Mucosa of stomach (tissue), 1 donor: ENCODE results near the gene RGS7.
"Not testable (repeated sequence)": the region's sequence is repeated elsewhere in the genome, so short reads cannot be mapped to it uniquely, and the experiment has no call there.

Source experiments
- H3K27me3 ChIP-seq: one replicate; pipeline ENCODE4 v1.7.0; 2013; ENCODE audit warnings: mild to moderate bottlenecking, low read length; ENCODE audit not compliant: control insufficient read depth, insufficient read depth
- H3K36me3 ChIP-seq: one replicate; pipeline ENCODE4 v1.7.0; 2013; ENCODE audit warnings: low read length; ENCODE audit not compliant: control insufficient read depth, insufficient read depth
- H3K4me1 ChIP-seq: one replicate; pipeline ENCODE4 v1.7.0; 2013; ENCODE audit warnings: mild to moderate bottlenecking, low read length; ENCODE audit not compliant: control insufficient read depth, insufficient read depth
- H3K4me3 ChIP-seq: one replicate; pipeline ENCODE4 v1.7.0; 2013; ENCODE audit warnings: low read length
- H3K9ac ChIP-seq: one replicate; pipeline ENCODE4 v1.7.0; 2013; ENCODE audit warnings: mild to moderate bottlenecking, low read length, moderate library complexity
- H3K9me3 ChIP-seq: one replicate; pipeline ENCODE4 v1.7.0; 2013; ENCODE audit warnings: mild to moderate bottlenecking, low read length, moderate library complexity; ENCODE audit not compliant: control insufficient read depth
- donor health status: Pancreatic carcinoma.

RGS7 gene

GRCh38 chr1:240985081-240985480, 371.9 kb downstream of the RGS7 start:
- no peaks in the 10 kb centered on the region for H3K27me3 ChIP-seq
- H3K4me3 ChIP-seq: no peak overlapping the region
- H3K4me1 ChIP-seq: no peaks in the 10 kb centered on the region
- no peaks in the 10 kb centered on the region for H3K36me3 ChIP-seq
- H3K9me3 ChIP-seq: no peaks in the 10 kb centered on the region
- H3K9ac ChIP-seq: no peak overlapping the region

GRCh38 chr1:240980342-240980741, 376.7 kb downstream of the RGS7 start:
- H3K9ac ChIP-seq: no peak overlapping the region
- H3K4me3 ChIP-seq: no peak overlapping the region
- no peaks in the 10 kb centered on the region for H3K4me1 ChIP-seq
- no peaks in the 10 kb centered on the region for H3K36me3 ChIP-seq
- no peaks in the 10 kb centered on the region for H3K9me3 ChIP-seq
- H3K27me3 ChIP-seq: no peaks in the 10 kb centered on the region

DNA sequence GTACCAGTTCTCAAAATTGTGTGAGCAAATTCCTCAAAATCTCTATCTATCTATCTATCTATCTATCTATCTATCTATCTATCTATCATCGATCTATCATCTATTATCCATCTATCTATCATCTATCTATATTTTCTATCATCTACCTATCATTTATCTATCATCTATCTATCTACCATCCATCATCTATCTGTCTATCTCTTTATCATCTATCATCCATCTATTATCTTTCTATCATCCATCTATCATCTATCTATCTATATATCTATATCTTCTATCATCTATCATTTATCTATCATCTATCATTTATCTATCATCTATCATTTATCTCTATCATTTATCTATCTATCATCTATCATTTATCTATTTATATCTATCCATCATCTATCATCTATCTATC, 380.3 kb downstream of the RGS7 start:
- H3K27me3 ChIP-seq: no peaks in the 10 kb centered on the region
- no peaks in the 10 kb centered on the region for H3K36me3 ChIP-seq
- H3K4me1 ChIP-seq: no peaks in the 10 kb centered on the region
- no peaks in the 10 kb centered on the region for H3K9me3 ChIP-seq
- H3K4me3 ChIP-seq: no peak overlapping the region
- H3K9ac ChIP-seq: no peak overlapping the region

DNA sequence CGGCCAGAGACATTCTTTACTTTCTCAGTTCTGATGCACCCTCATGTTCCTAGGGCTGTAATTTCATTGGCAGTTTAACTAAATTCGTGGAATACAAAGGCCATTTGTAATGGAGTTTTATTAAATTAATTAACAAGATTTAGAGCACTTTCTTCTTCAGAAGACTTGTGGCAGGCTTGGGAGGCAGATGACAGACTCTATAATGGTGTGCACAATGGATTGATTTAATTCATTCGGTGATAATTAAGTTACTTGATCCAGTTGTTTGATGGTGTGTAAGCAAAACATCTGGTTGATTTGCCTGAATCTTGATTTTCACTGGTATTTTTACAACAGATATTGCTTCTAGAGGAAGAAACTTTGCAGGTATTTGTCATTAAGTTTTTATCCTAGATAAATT, 383.1 kb downstream of the RGS7 start:
- Histone ChIP-seq H3K27me3 (no peaks in the 10 kb centered on the region), H3K4me1 (no peaks in the 10 kb centered on the region), H3K9ac (no peak overlapping the region), H3K9me3 (no peaks in the 10 kb centered on the region), H3K36me3 (no peaks in the 10 kb centered on the region), H3K4me3 (no peak overlapping the region)

- not testable (repeated sequence) for H3K9ac ChIP-seq, H3K4me1 ChIP-seq, H3K27me3 ChIP-seq, H3K9me3 ChIP-seq, H3K4me3 ChIP-seq, H3K36me3 ChIP-seq
Observed at GRCh38 chr1:240972059-240972458, 384.9 kb downstream of the RGS7 start.

DNA sequence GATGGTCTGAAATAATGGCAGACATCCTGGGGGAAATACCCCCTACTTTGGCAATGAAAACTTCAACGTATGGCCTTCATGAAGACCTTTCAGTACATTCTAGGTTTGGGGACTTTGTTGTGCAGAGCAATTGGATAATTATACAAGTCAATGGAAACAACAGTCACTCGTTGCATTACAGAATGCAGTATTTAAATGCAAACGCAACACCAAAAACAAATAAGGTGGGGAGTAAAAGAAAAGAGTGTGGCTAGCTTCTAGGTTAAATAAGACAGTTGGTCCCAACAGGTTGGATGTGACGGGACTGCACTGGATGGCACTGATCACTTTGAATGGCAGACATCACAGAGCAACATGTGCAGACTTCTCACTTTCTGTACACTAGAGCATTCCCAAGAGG, 386.8 kb downstream of the RGS7 start:
- no peaks in the 10 kb centered on the region for H3K9me3 ChIP-seq
- H3K36me3 ChIP-seq: no peaks in the 10 kb centered on the region
- no peaks in the 10 kb centered on the region for H3K27me3 ChIP-seq
- no peaks in the 10 kb centered on the region for H3K4me1 ChIP-seq
- no peak overlapping the region for H3K4me3 ChIP-seq
- no peak overlapping the region for H3K9ac ChIP-seq

- H3K4me3 ChIP-seq: no peak overlapping the region
- H3K27me3 ChIP-seq: no peaks in the 10 kb centered on the region
- H3K36me3 ChIP-seq: no peaks in the 10 kb centered on the region
- no peaks in the 10 kb centered on the region for H3K4me1 ChIP-seq
- no peak overlapping the region for H3K9ac ChIP-seq
- H3K9me3 ChIP-seq: no peaks in the 10 kb centered on the region
Observed at GRCh38 chr1:240968864-240969263, 388.1 kb downstream of the RGS7 start.

DNA sequence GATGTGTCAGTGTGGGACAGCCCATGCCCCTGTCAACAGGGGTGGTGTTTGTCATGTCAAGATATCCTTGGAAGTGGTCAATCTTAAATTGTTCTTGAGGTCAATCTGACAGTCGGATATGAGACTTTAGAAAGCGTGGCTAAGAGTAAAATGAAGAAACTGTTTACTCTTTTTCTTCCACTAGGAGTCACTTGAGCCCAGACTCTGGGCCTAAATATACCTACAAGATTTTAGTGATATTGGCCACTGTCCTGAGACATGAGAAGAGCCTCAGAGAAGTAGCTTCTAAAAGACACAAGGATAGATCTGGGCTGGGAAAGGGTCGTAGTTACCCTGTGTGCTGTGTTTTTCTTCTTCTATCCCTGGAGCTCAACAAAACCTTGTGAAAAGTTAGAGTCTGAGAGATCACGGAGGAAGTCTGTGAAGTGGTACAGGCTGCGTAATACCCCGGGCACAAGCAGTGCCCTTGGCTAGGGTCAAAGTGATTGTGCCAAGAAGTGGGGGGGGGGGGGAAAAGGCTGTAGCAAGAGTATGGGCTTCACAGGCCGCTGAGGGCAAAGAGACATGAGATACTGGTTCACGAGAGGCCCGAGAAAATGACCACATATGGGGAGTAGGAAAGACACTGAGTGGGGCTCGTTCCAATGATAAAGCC, 389.8 kb downstream of the RGS7 start:
- no peak overlapping the region for H3K9ac ChIP-seq
- H3K27me3 ChIP-seq: no peaks in the 10 kb centered on the region
- no peaks in the 10 kb centered on the region for H3K36me3 ChIP-seq
- no peaks in the 10 kb centered on the region for H3K4me1 ChIP-seq
- H3K9me3 ChIP-seq: no peaks in the 10 kb centered on the region
- H3K4me3 ChIP-seq: no peak overlapping the region

DNA sequence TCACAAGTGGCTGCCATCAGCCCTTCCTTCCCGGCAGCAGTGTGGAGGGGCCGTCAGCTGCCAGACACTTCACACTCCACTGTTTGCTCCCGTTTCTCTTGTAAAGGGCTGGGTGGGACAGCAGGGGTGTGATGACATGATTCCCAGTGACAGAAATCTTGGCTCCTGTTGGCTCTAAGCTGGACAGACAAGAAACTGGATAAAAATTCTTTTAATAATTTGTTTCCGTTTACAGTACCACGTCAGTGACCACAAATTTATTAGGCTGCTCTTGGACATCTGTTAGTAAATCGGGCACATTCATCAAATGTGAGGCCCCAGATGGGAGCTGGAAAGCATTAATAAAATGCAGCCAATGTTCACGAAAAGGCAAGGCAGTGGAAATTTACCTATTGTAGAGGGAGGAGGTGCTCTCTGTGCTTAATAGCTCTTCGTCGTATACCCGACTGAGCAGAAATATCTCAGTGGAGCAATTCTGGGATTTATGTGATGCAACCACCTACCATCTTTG, 391.4 kb downstream of the RGS7 start:
- Histone ChIP-seq H3K9ac (no peak overlapping the region), H3K4me1 (no peaks in the 10 kb centered on the region), H3K27me3 (no peaks in the 10 kb centered on the region), H3K4me3 (no peak overlapping the region), H3K9me3 (no peaks in the 10 kb centered on the region), H3K36me3 (no peaks in the 10 kb centered on the region)

GRCh38 chr1:240962086-240962485, 394.9 kb downstream of the RGS7 start:
- H3K4me1 ChIP-seq: no peaks in the 10 kb centered on the region
- no peaks in the 10 kb centered on the region for H3K9me3 ChIP-seq
- no peaks in the 10 kb centered on the region for H3K36me3 ChIP-seq
- H3K9ac ChIP-seq: no peak overlapping the region
- no peak overlapping the region for H3K4me3 ChIP-seq
- H3K27me3 ChIP-seq: no peaks in the 10 kb centered on the region

DNA sequence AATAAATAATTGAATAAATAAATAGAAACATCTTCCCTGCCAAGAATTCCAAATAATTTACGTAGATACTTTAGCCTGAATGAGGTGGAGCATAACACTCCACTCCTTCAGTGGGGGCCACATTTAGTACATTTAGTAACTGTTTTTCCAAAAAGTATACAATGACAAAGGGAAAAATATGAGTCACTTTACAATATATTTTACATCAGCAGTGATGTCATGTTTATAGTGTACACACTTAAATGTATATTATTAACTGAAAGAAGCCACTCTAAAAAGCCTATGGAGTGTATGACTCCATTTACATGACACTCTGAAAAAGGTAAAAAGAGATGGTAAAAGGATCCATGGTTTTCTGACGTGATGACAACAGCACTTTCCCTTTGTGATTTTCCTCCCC, 400.6 kb downstream of the RGS7 start:
- Histone ChIP-seq H3K4me1 (no peaks in the 10 kb centered on the region), H3K9me3 (no peaks in the 10 kb centered on the region), H3K4me3 (no peak overlapping the region), H3K36me3 (no peaks in the 10 kb centered on the region), H3K27me3 (no peaks in the 10 kb centered on the region), H3K9ac (no peak overlapping the region)

DNA sequence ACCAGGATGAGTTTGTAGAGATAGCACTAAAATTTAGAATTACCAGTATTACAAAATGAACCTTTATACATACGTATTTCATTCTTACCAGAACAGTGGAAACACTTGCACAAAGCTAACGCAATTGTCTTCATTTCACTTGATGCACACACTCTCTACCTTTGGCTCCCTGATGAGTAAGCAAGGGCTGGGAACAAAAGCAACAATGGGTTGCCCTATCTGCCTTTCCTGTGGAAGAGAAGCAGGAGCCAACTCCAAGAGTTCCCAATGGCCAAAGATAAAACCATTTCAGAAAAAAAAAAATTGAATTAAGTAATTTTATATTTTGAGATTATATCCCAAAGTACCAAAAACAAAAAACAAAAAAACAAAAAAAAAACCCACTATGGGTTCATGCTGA, 401.0 kb downstream of the RGS7 start:
- no peak overlapping the region for H3K9ac ChIP-seq
- H3K4me3 ChIP-seq: no peak overlapping the region
- H3K27me3 ChIP-seq: no peaks in the 10 kb centered on the region
- no peaks in the 10 kb centered on the region for H3K4me1 ChIP-seq
- no peaks in the 10 kb centered on the region for H3K36me3 ChIP-seq
- H3K9me3 ChIP-seq: no peaks in the 10 kb centered on the region
